Hepatocyte (in vitro differentiated cells): ENCODE results near the gene ZNF527. TPM values are rescaled to one million over a fixed set of nuclear protein-coding genes. Genes with fewer than 3 reads are reported as not detected.

Experiments
- DNase-seq: peaks from one replicate; pipeline ENCODE4 v3.0.0-alpha.2; 2016; ENCODE audit warnings: low spot score
- H2AFZ ChIP-seq: fragments of 200-600 bp; sonication (generic); 2 replicates; pipeline ENCODE4 v1.6.0; 2016; ENCODE audit warnings: antibody characterized with exemption, mild to moderate bottlenecking
- H3K27ac ChIP-seq: fragments of 200-600 bp; sonication (generic); 2 replicates; pipeline ENCODE4 v1.5.1; 2016; ENCODE audit warnings: mild to moderate bottlenecking
- H3K27me3 ChIP-seq: fragments of 200-600 bp; sonication (generic); 2 replicates; pipeline ENCODE4 v1.6.1; 2016
- H3K36me3 ChIP-seq: fragments of 200-600 bp; sonication (generic); replicated peaks from 2 replicates; pipeline ENCODE4 v1.5.1; 2016; ENCODE audit warnings: low read depth; ENCODE audit not compliant: insufficient read depth
- H3K4me1 ChIP-seq: fragments of 200-600 bp; sonication (generic); 2 replicates; pipeline ENCODE4 v1.5.1; 2016; ENCODE audit warnings: mild to moderate bottlenecking, moderate library complexity; ENCODE audit not compliant: insufficient read depth
- H3K4me2 ChIP-seq: fragments of 200-600 bp; sonication (generic); 2 replicates; pipeline ENCODE4 v1.6.0; 2016
- H3K4me3 ChIP-seq: fragments of 200-600 bp; sonication (generic); 2 replicates; pipeline ENCODE4 v1.5.1; 2016; ENCODE audit warnings: mild to moderate bottlenecking
- H3K79me2 ChIP-seq: fragments of 200-600 bp; sonication (generic); 2 replicates; pipeline ENCODE4 v1.6.0; 2017; ENCODE audit warnings: mild to moderate bottlenecking
- H3K9me2 ChIP-seq: fragments of 200-600 bp; sonication (generic); replicated peaks from 2 replicates; pipeline ENCODE4 v1.6.0; 2017; ENCODE audit warnings: mild to moderate bottlenecking; ENCODE audit not compliant: insufficient read depth
- H3K9me3 ChIP-seq: fragments of 200-600 bp; sonication (generic); 2 replicates; pipeline ENCODE4 v1.5.1; 2016; ENCODE audit warnings: low read depth, mild to moderate bottlenecking
- H4K20me1 ChIP-seq: fragments of 200-600 bp; sonication (generic); 2 replicates; pipeline ENCODE4 v1.6.0; 2016; ENCODE audit warnings: mild to moderate bottlenecking; ENCODE audit not compliant: insufficient read depth, poor library complexity, severe bottlenecking
- CTCF ChIP-seq: fragments of 200-600 bp; sonication (generic); IDR thresholded peaks from 2 replicates; pipeline ENCODE4 v1.5.1; 2016; ENCODE audit warnings: antibody characterized with exemption, mild to moderate bottlenecking; ENCODE audit not compliant: poor library complexity
- EZH2 ChIP-seq: fragments of 200-600 bp; sonication (generic); IDR thresholded peaks from 2 replicates; pipeline ENCODE4 v1.6.1; 2016; ENCODE audit warnings: antibody characterized with exemption, mild to moderate bottlenecking, borderline replicate concordance
- EZH2phosphoT487 ChIP-seq: fragments of 200-600 bp; sonication (generic); IDR thresholded peaks from one replicate; pipeline ENCODE4 v1.6.1; 2018; ENCODE audit warnings: antibody characterized with exemption, mild to moderate bottlenecking, low read depth, moderate library complexity; ENCODE audit not compliant: unreplicated experiment, severe bottlenecking
- WGBS: methylation state at CpG from one replicate; pipeline ENCODE4 v1.1.6; 2016; ENCODE audit warnings: low lambda C conversion rate; ENCODE audit errors: missing lambda C conversion rate; 5-methylcytosine and 5-hydroxymethylcytosine counted together
- polyA plus RNA-seq: library from polyadenylated mRNA; unstranded; fragments of >200 nt; fragmentation: Nextera tagmentation; extraction: Ambion mirVana; gene quantifications from 2 replicates; pipeline ENCODE4 v1.2.1, GENCODE V29; 2016
- total RNA-seq: library from RNA; depleted of rRNA; stranded (reverse); fragments of >200 nt; gene quantifications from 2 replicates; pipeline ENCODE4 v1.2.3, GENCODE V29; 2014

The ZNF527 gene
- total and polyA plus RNA-seq, 2 experiments from 2014 or later = 1.7 to 7.3 TPM

- Histone ChIP-seq H3K36me3 (no peaks in the 10 kb centered on the region), H3K9me3 (peaks cover 66% of the 10 kb centered on the region), H4K20me1 (no peaks in the 10 kb centered on the region), H3K4me2 (no peak overlapping the region), H3K4me1 (no peaks in the 10 kb centered on the region), H3K27me3 (no peaks in the 10 kb centered on the region), H3K79me2 (no peaks in the 10 kb centered on the region), H3K4me3 (no peak overlapping the region), H3K9me2 (no peaks in the 10 kb centered on the region), H3K27ac (no peak overlapping the region), H2AFZ (no peak overlapping the region)
- no peak for TF ChIP-seq EZH2phosphoT487
- TF ChIP-seq CTCF = no peak
- TF ChIP-seq EZH2 = no peak
- DNase-seq = no peak
- WGBS = 93% methylated on average over 1 of the region's 1 CpG
These were observed 42.6 kb downstream of the ZNF527 start for GRCh38 chr19:37413313-37414084.

Other genes starting within 250 kb of the ZNF527 start
- 5.0 and 13.3 TPM in 2 replicates for gene ZNF585A, start 198.4 kb upstream of the ZNF527 start, total RNA-seq
- gene ZNF585A, start 198.4 kb upstream of the ZNF527 start, polyA plus RNA-seq = 7.0 and 8.3 TPM in 2 replicates
- 3.4 and 7.2 TPM in 2 replicates for gene ZNF585B, start 160.6 kb upstream of the ZNF527 start, total RNA-seq
- gene ZNF585B, start 160.6 kb upstream of the ZNF527 start, polyA plus RNA-seq = 1.4 and 3.8 TPM in 2 replicates
- 4.3 and 4.9 TPM in 2 replicates for gene ZNF383, start 152.9 kb upstream of the ZNF527 start, total RNA-seq
- gene ZNF383, start 152.9 kb upstream of the ZNF527 start, polyA plus RNA-seq = 3.7 and 4.8 TPM in 2 replicates
- 5.9 and 7.9 TPM in 2 replicates for gene ZNF569, start 96.3 kb downstream of the ZNF527 start, total RNA-seq
- gene ZNF569, start 96.3 kb downstream of the ZNF527 start, polyA plus RNA-seq = 2.2 and 3.6 TPM in 2 replicates
- gene ZNF570, start 98.3 kb downstream of the ZNF527 start, total RNA-seq = 5.1 and 7.4 TPM in 2 replicates
- 1.2 and 1.8 TPM in 2 replicates for gene ZNF570, start 98.3 kb downstream of the ZNF527 start, polyA plus RNA-seq
- 5.1 and 5.8 TPM in 2 replicates for gene ZNF793, start 135.8 kb downstream of the ZNF527 start, total RNA-seq
- 6.0 and 6.2 TPM in 2 replicates for gene ZNF793, start 135.8 kb downstream of the ZNF527 start, polyA plus RNA-seq
- gene ZNF571, start 223.7 kb downstream of the ZNF527 start, total RNA-seq = 5.6 and 5.7 TPM in 2 replicates
- 1.5 and 3.6 TPM in 2 replicates for gene ZNF571, start 223.7 kb downstream of the ZNF527 start, polyA plus RNA-seq
- 0.76 and 1.7 TPM in 2 replicates for gene ZNF540, start 223.8 kb downstream of the ZNF527 start, total RNA-seq
- 1.3 and 1.9 TPM in 2 replicates for gene ZNF540, start 223.8 kb downstream of the ZNF527 start, polyA plus RNA-seq